ENCODE results near the gene TENM4. TPM values are rescaled to one million over a fixed set of nuclear protein-coding genes. Genes with fewer than 3 reads are reported as not detected.
A peak's percentile ranks its signal among the peaks of the same experiment; 100 is the strongest.

Gene TENM4
- total and polyA plus RNA-seq, 2 experiments from 2014 or later = 19.0 to 105 TPM

GRCh38 chr11:79090191-79090705, 350.6 kb downstream of the TENM4 start:
- Histone ChIP-seq H3K27me3 (no peaks in the 10 kb centered on the region), H3K27ac (no peak overlapping the region), H3K9me3 (ENCODE audit: low read depth) (no peaks in the 10 kb centered on the region), H3K36me3 (no peaks in the 10 kb centered on the region), H3K4me3 (no peak overlapping the region), H3K4me1 (ENCODE audit: low read depth) (peaks cover 28% of the 10 kb centered on the region)
- TF ChIP-seq, protein P1, sequence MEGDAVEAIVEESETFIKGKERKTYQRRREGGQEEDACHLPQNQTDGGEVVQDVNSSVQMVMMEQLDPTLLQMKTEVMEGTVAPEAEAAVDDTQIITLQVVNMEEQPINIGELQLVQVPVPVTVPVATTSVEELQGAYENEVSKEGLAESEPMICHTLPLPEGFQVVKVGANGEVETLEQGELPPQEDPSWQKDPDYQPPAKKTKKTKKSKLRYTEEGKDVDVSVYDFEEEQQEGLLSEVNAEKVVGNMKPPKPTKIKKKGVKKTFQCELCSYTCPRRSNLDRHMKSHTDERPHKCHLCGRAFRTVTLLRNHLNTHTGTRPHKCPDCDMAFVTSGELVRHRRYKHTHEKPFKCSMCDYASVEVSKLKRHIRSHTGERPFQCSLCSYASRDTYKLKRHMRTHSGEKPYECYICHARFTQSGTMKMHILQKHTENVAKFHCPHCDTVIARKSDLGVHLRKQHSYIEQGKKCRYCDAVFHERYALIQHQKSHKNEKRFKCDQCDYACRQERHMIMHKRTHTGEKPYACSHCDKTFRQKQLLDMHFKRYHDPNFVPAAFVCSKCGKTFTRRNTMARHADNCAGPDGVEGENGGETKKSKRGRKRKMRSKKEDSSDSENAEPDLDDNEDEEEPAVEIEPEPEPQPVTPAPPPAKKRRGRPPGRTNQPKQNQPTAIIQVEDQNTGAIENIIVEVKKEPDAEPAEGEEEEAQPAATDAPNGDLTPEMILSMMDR (IDR thresholded peaks at IDR 0.05; ENCODE audit: low read depth, low read length) = no peak
- DNase-seq (ENCODE audit: low read depth in 1 of 2, low spot score in 1 of 2) = no peak

DNA sequence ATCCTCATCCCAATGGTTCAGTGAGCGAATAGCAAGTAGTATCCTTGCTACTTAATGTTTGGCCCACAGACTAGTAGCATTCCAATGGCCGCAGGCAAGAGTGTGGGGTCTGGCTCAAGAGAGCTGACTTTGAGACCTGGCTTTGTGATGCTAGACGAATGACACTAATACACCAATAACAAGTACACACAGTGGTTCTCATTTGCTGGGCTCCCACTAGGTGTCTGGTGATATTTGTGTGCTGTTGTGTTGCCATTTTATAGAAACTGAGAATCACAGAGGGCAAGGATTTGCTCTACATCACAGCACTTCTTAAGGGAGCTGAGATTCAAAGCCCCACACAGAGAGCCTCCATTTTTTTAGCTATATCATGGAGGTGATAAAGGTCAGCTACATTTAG, 351.2 kb downstream of the TENM4 start:
- no peak overlapping the region for H3K4me3 ChIP-seq

DNA sequence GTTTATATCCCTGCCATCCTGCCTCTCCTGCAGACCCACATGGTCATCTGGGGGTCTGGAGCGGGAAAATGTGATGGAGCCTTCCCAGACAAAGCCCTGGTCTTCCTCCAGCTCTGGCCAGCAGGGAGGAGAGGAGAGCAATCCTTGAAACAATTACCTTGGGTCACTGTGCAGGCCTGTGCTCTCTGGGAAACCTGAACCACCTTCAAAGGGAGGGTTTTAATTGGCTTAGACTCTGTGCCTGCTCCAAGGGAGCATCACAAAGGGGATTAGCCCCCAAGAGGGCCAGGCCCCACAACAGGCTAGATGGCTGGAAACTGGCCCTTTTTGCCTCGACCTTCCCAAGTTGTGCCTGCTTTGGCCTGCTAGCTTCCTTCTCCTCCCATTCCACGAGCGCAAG, 351.9 kb downstream of the TENM4 start:
- DNase-seq (ENCODE audit: low read depth in 1 of 2, low spot score in 1 of 2) = no peak
- H3K4me3 ChIP-seq = no peak overlapping the region
- no peaks in the 10 kb centered on the region for H3K9me3 ChIP-seq (ENCODE audit: low read depth)
- no peaks in the 10 kb centered on the region for H3K36me3 ChIP-seq
- H3K27me3 ChIP-seq = no peaks in the 10 kb centered on the region
- H3K4me1 ChIP-seq (ENCODE audit: low read depth) = peaks cover 28% of the 10 kb centered on the region
- TF ChIP-seq, protein P1 (IDR thresholded peaks at IDR 0.05; ENCODE audit: low read depth, low read length) = no peak
- peak overlapping the region; percentile 95 for H3K27ac ChIP-seq

More for the DNA sequence above, 351.2 kb downstream of the TENM4 start:
- Histone ChIP-seq H3K27me3 (no peaks in the 10 kb centered on the region), H3K4me1 (ENCODE audit: low read depth) (peaks cover 28% of the 10 kb centered on the region), H3K9me3 (ENCODE audit: low read depth) (no peaks in the 10 kb centered on the region), H3K36me3 (no peaks in the 10 kb centered on the region), H3K27ac (peak overlapping the region; percentile 95)
- no peak for DNase-seq (ENCODE audit: low read depth in 1 of 2, low spot score in 1 of 2)
- TF ChIP-seq, protein P1 (IDR thresholded peaks at IDR 0.05; ENCODE audit: low read depth, low read length) = no peak

DNA sequence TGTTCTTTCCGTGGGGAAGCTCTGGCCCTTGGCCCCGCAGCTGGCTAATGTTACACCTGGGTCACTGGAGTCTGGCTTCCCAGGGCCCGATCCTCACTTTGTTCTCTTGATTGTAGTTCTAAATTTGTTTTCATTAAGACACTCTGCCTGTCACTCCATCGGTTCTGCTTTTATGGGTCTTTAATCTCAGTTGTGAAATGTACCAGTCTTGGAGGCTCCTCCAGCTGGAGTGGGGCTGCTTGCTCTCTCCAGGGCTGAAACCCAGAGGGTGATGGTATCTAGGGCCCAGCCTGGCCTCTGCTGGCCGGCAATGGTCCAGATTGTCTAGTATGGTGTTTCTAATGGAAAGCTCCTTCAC, 352.9 kb downstream of the TENM4 start:
- Histone ChIP-seq H3K9me3 (ENCODE audit: low read depth) (no peaks in the 10 kb centered on the region), H3K27ac (peak overlapping the region; percentile 95), H3K36me3 (no peaks in the 10 kb centered on the region), H3K27me3 (no peaks in the 10 kb centered on the region), H3K4me3 (no peak overlapping the region), H3K4me1 (ENCODE audit: low read depth) (peaks cover 28% of the 10 kb centered on the region)
- peak; percentile 32 to 56 for DNase-seq (ENCODE audit: low read depth in 1 of 2, low spot score in 1 of 2)
- TF ChIP-seq, protein P1 (IDR thresholded peaks at IDR 0.05; ENCODE audit: low read depth, low read length) = peak; percentile 16

GRCh38 chr11:79087238-79087960, 353.4 kb downstream of the TENM4 start:
- TF ChIP-seq, protein P1 (IDR thresholded peaks at IDR 0.05; ENCODE audit: low read depth, low read length) = no peak
- Histone ChIP-seq H3K4me3 (no peak overlapping the region), H3K36me3 (no peaks in the 10 kb centered on the region), H3K27ac (peak overlapping the region; percentile 95), H3K27me3 (no peaks in the 10 kb centered on the region), H3K4me1 (ENCODE audit: low read depth) (peaks cover 28% of the 10 kb centered on the region), H3K9me3 (ENCODE audit: low read depth) (no peaks in the 10 kb centered on the region)
- DNase-seq (ENCODE audit: low read depth in 1 of 2, low spot score in 1 of 2) = peak; percentile 68 to 92

Data from cardiac muscle cell (in vitro differentiated cells and primary cell).